ENCODE data around the gene MUC12. TPM values are rescaled to one million over a fixed set of nuclear protein-coding genes. Genes with fewer than 3 reads are reported as not detected.
"Not testable (repeated sequence)": the region's sequence is repeated elsewhere in the genome, so short reads cannot be mapped to it uniquely, and the experiment has no call there.

Gene MUC12
- total RNA-seq = not detected
- long read RNA-seq = 0 reads

- DNase-seq = no peak
- intact Hi-C loops (cut with DNase I) = loop anchor here (5.0 kb wide), 1 partner anchor 88 kb away; no protein-coding TSS in a partner anchor
- no peak for ATAC-seq (ENCODE audit: poor library complexity)
These were observed at the start of gene MUC12 for GRCh38 chr7:100969066-100969615. MUC12 (plus strand) TSS chr7:100969565; CDS start chr7:100969623, 58 bp downstream.

- intact Hi-C loops (cut with DNase I); DNase-seq; ATAC-seq (ENCODE audit: poor library complexity): not testable (repeated sequence)
These were observed 49.5 kb upstream of the MUC12 start for GRCh38 chr7:100919779-100920437.

GRCh38 chr7:100921039-100921438 is 48.3 kb upstream of the MUC12 start:
- intact Hi-C loops (cut with DNase I) = no loop called here

GRCh38 chr7:100923616-100924015 is 45.7 kb upstream of the MUC12 start:
- DNase-seq; intact Hi-C loops (cut with DNase I); ATAC-seq (ENCODE audit: poor library complexity): not testable (repeated sequence)

More at GRCh38 chr7:100921039-100921438, 48.3 kb upstream of the MUC12 start:
- ATAC-seq (ENCODE audit: poor library complexity) = no peak
- no peak for DNase-seq

- ATAC-seq (ENCODE audit: poor library complexity) (no peak), DNase-seq (no peak)
- intact Hi-C loops (cut with DNase I) = no loop called here
These were observed 39.6 kb upstream of the MUC12 start for GRCh38 chr7:100929808-100930174.

GRCh38 chr7:100933734-100934133 is 35.6 kb upstream of the MUC12 start:
- ATAC-seq (ENCODE audit: poor library complexity) = no peak
- intact Hi-C loops (cut with DNase I) = no loop called here
- DNase-seq = no peak

- ATAC-seq (ENCODE audit: poor library complexity); intact Hi-C loops (cut with DNase I); DNase-seq: not testable (repeated sequence)
These were observed 34.0 kb upstream of the MUC12 start for GRCh38 chr7:100935381-100935780.

GRCh38 chr7:100936167-100936566 is 33.2 kb upstream of the MUC12 start:
- ATAC-seq (ENCODE audit: poor library complexity); DNase-seq; intact Hi-C loops (cut with DNase I): not testable (repeated sequence)

GRCh38 chr7:100942045-100942774 is 27.2 kb upstream of the MUC12 start:
- ATAC-seq (ENCODE audit: poor library complexity) (no peak), DNase-seq (no peak)
- intact Hi-C loops (cut with DNase I) = no loop called here

GRCh38 chr7:100943693-100944092 is 25.7 kb upstream of the MUC12 start:
- DNase-seq = no peak
- intact Hi-C loops (cut with DNase I) = no loop called here
- ATAC-seq (ENCODE audit: poor library complexity) = no peak

- intact Hi-C loops (cut with DNase I) = no loop called here
- DNase-seq = no peak
- no peak for ATAC-seq (ENCODE audit: poor library complexity)
These were observed 25.2 kb upstream of the MUC12 start for GRCh38 chr7:100944138-100944537.

- ATAC-seq (ENCODE audit: poor library complexity) = no peak
- DNase-seq = no peak
- intact Hi-C loops (cut with DNase I) = no loop called here
These were observed 23.3 kb upstream of the MUC12 start for GRCh38 chr7:100946111-100946510.

GRCh38 chr7:100946766-100947365 is 22.5 kb upstream of the MUC12 start:
- intact Hi-C loops (cut with DNase I) = no loop called here
- ATAC-seq (ENCODE audit: poor library complexity) (no peak), DNase-seq (no peak)

GRCh38 chr7:100947792-100948191 is 21.6 kb upstream of the MUC12 start:
- ATAC-seq (ENCODE audit: poor library complexity) = no peak
- no peak for DNase-seq
- intact Hi-C loops (cut with DNase I) = no loop called here

- DNase-seq (no peak), ATAC-seq (ENCODE audit: poor library complexity) (peak; percentile 39)
- intact Hi-C loops (cut with DNase I) = no loop called here
These were observed 20.0 kb upstream of the MUC12 start, which contains the start of gene MUC3A for GRCh38 chr7:100949227-100949932. MUC3A (plus strand) TSS chr7:100949534; CDS start chr7:100949625, 91 bp downstream.

- DNase-seq (no peak), ATAC-seq (ENCODE audit: poor library complexity) (no peak)
- intact Hi-C loops (cut with DNase I) = no loop called here
These were observed 19.4 kb upstream of the MUC12 start for GRCh38 chr7:100949933-100950443.

- intact Hi-C loops (cut with DNase I) = no loop called here
- ATAC-seq (ENCODE audit: poor library complexity) (no peak), DNase-seq (no peak)
These were observed 18.2 kb upstream of the MUC12 start for GRCh38 chr7:100951172-100951571.

GRCh38 chr7:100951888-100952560 is 17.3 kb upstream of the MUC12 start:
- intact Hi-C loops (cut with DNase I) = no loop called here
- DNase-seq (no peak), ATAC-seq (ENCODE audit: poor library complexity) (no peak)

Data from Right ventricle myocardium superior (tissue), 1 donor.